ENCODE results near the gene ARHGAP21. TPM values are rescaled to one million over a fixed set of nuclear protein-coding genes. Genes with fewer than 3 reads are reported as not detected.

The ARHGAP21 gene
- total RNA-seq, 1 donor from 2014 or later, result 26.7 TPM

- DNase-seq (ENCODE audit: low spot score), result no peak
- ATAC-seq, result no peak
These were observed 134.4 kb downstream of the ARHGAP21 start for GRCh38 chr10:24589265-24589664.

- no peak for ATAC-seq
- no peak for DNase-seq (ENCODE audit: low spot score)
These were observed 143.8 kb downstream of the ARHGAP21 start for GRCh38 chr10:24579906-24580305.

- ATAC-seq (no peak), DNase-seq (ENCODE audit: low spot score) (no peak)
These were observed 144.2 kb downstream of the ARHGAP21 start for GRCh38 chr10:24579448-24579847.

GRCh38 chr10:24575481-24576002 lies 148.1 kb downstream of the ARHGAP21 start:
- no peak for DNase-seq (ENCODE audit: low spot score)
- ATAC-seq, result no peak

- ATAC-seq, result no peak
- DNase-seq (ENCODE audit: low spot score), result no peak
These were observed 149.0 kb downstream of the ARHGAP21 start for GRCh38 chr10:24574578-24575155.

- ATAC-seq (no peak), DNase-seq (ENCODE audit: low spot score) (no peak)
These were observed 149.5 kb downstream of the ARHGAP21 start for GRCh38 chr10:24574161-24574560.

GRCh38 chr10:24571870-24572450 lies 151.7 kb downstream of the ARHGAP21 start:
- no peak for ATAC-seq

GRCh38 chr10:24570658-24571426 lies 152.8 kb downstream of the ARHGAP21 start:
- DNase-seq (ENCODE audit: low spot score), result no peak
- no peak for ATAC-seq

More at GRCh38 chr10:24571870-24572450, 151.7 kb downstream of the ARHGAP21 start:
- DNase-seq (ENCODE audit: low spot score), result no peak

GRCh38 chr10:24569828-24570657 lies 153.6 kb downstream of the ARHGAP21 start:
- DNase-seq (ENCODE audit: low spot score) (no peak), ATAC-seq (no peak)

GRCh38 chr10:24569330-24569796 lies 154.3 kb downstream of the ARHGAP21 start:
- ATAC-seq, result no peak
- DNase-seq (ENCODE audit: low spot score), result no peak

GRCh38 chr10:24568042-24568441 lies 155.6 kb downstream of the ARHGAP21 start:
- ATAC-seq (no peak), DNase-seq (ENCODE audit: low spot score) (no peak)

GRCh38 chr10:24561453-24561852 lies 162.2 kb downstream of the ARHGAP21 start:
- ATAC-seq, result no peak
- DNase-seq (ENCODE audit: low spot score), result no peak

GRCh38 chr10:24556750-24557742 lies 166.6 kb downstream of the ARHGAP21 start:
- DNase-seq (ENCODE audit: low spot score), result no peak
- peak; percentile 67 for ATAC-seq

GRCh38 chr10:24556126-24556749 lies 167.4 kb downstream of the ARHGAP21 start:
- DNase-seq (ENCODE audit: low spot score) (no peak), ATAC-seq (no peak)

GRCh38 chr10:24554036-24554435 lies 169.7 kb downstream of the ARHGAP21 start:
- no peak for DNase-seq (ENCODE audit: low spot score)
- ATAC-seq, result no peak

- ATAC-seq, result no peak
- DNase-seq (ENCODE audit: low spot score), result no peak
These were observed 170.6 kb downstream of the ARHGAP21 start for GRCh38 chr10:24553051-24553612.

- DNase-seq (ENCODE audit: low spot score) (no peak), ATAC-seq (peak; percentile 74)
These were observed 171.2 kb downstream of the ARHGAP21 start for GRCh38 chr10:24552346-24553016.

GRCh38 chr10:24551161-24551560 lies 172.5 kb downstream of the ARHGAP21 start:
- DNase-seq (ENCODE audit: low spot score), result no peak
- peak; percentile 9 for ATAC-seq

Data from left lobe of liver (tissue), 2 donors.